Esophagus (tissue), 2 donors: Measurements from ENCODE around the gene FUBP1. TPM values are rescaled to one million over a fixed set of nuclear protein-coding genes. Genes with fewer than 3 reads are reported as not detected.
"Not testable (repeated sequence)": the region's sequence is repeated elsewhere in the genome, so short reads cannot be mapped to it uniquely, and the experiment has no call there.

Experiments
- H3K27ac ChIP-seq, 2 donors: one replicate each; pipeline ENCODE4 v1.5.1; 2013; ENCODE audit warnings: low read depth in 2 of 2, mild to moderate bottlenecking in 2 of 2, inconsistent platforms in 1 of 2, low read length in 1 of 2, moderate library complexity in 1 of 2
- H3K27me3 ChIP-seq, 2 donors: one replicate each; pipeline ENCODE4 v1.6.1; 2013; ENCODE audit warnings: low read length in 2 of 2, control low read depth in 1 of 2, mild to moderate bottlenecking in 1 of 2; ENCODE audit not compliant: insufficient read depth in 2 of 2, control insufficient read depth in 1 of 2
- H3K36me3 ChIP-seq, 2 donors: one replicate each; pipeline ENCODE4 v1.6.1; 2013; ENCODE audit warnings: low read length in 1 of 2; ENCODE audit not compliant: control insufficient read depth in 2 of 2, insufficient read depth in 2 of 2
- H3K4me1 ChIP-seq, 2 donors: one replicate each; pipeline ENCODE4 v1.6.1; 2013; ENCODE audit warnings: low read length in 1 of 2; ENCODE audit not compliant: control insufficient read depth in 2 of 2, insufficient read depth in 2 of 2
- H3K4me3 ChIP-seq, 2 donors: one replicate each; pipeline ENCODE4 v1.5.1; 2013; ENCODE audit warnings: low read length in 2 of 2, mild to moderate bottlenecking in 2 of 2, low read depth in 1 of 2, moderate library complexity in 1 of 2
- H3K9me3 ChIP-seq, 2 donors: one replicate each; pipeline ENCODE4 v1.6.1; 2013; ENCODE audit warnings: mild to moderate bottlenecking in 2 of 2, low read depth in 1 of 2, low read length in 1 of 2, moderate library complexity in 1 of 2; ENCODE audit not compliant: control insufficient read depth in 2 of 2, insufficient read depth in 1 of 2
- WGBS, 2 donors: extraction: QIAGEN DNeasy Blood & Tissue Kit; methylation state at CpG; one replicate each; pipeline ENCODE4 v1.1.7; 2013; 5-methylcytosine and 5-hydroxymethylcytosine counted together
- polyA plus RNA-seq, 2 donors: library from polyadenylated mRNA; stranded (reverse); fragments of 200-250 nt; gene quantifications; one replicate each; pipeline ENCODE4 v1.2.3, GENCODE V29; 2013
- donor health status: healthy with polysubstance abuse.
- donor health status: Bipolar disorder and iron deficiency.

FUBP1 gene
- polyA plus RNA-seq, 2 donors = 25.7 to 38.6 TPM

- Histone ChIP-seq H3K9me3 (no peaks in the 10 kb centered on the region), H3K36me3 (peaks cover 0 to 2% of the 10 kb centered on the region in 2 donors), H3K27ac (no peak overlapping the region), H3K4me3 (no peak overlapping the region), H3K4me1 (no peaks in the 10 kb centered on the region), H3K27me3 (no peaks in the 10 kb centered on the region)
These were observed 40.2 kb downstream of the FUBP1 start for GRCh38 chr1:77938651-77939050.

GRCh38 chr1:77929806-77930205 is 49.1 kb downstream of the FUBP1 start:
- 97 to 99% methylated on average over 2 of the region's 2 CpGs for WGBS, 2 donors
- Histone ChIP-seq H3K9me3 (no peaks in the 10 kb centered on the region), H3K36me3 (no peaks in the 10 kb centered on the region), H3K4me1 (no peaks in the 10 kb centered on the region), H3K27ac (no peak overlapping the region), H3K4me3 (no peak overlapping the region), H3K27me3 (no peaks in the 10 kb centered on the region)

- no peak overlapping the region for H3K4me3 ChIP-seq
- no peaks in the 10 kb centered on the region for H3K4me1 ChIP-seq
- 82 to 93% methylated on average over 4 of the region's 4 CpGs for WGBS, 2 donors
- H3K27me3 ChIP-seq = no peaks in the 10 kb centered on the region
- no peaks in the 10 kb centered on the region for H3K36me3 ChIP-seq
- no peak overlapping the region for H3K27ac ChIP-seq
- H3K9me3 ChIP-seq = no peaks in the 10 kb centered on the region
These were observed 51.5 kb downstream of the FUBP1 start for GRCh38 chr1:77927414-77927813.

GRCh38 chr1:77926561-77927357 is 52.1 kb downstream of the FUBP1 start:
- no peak overlapping the region for H3K4me3 ChIP-seq
- no peaks in the 10 kb centered on the region for H3K4me1 ChIP-seq
- 61 to 64% methylated on average over 13 of the region's 13 CpGs for whole genome bisulfite sequencing, 2 donors
- no peaks in the 10 kb centered on the region for H3K36me3 ChIP-seq
- no peaks in the 10 kb centered on the region for H3K27me3 ChIP-seq
- no peak overlapping the region for H3K27ac ChIP-seq
- H3K9me3 ChIP-seq = no peaks in the 10 kb centered on the region

- Histone ChIP-seq H3K4me3 (no peak overlapping the region), H3K27ac (no peak overlapping the region), H3K36me3 (no peaks in the 10 kb centered on the region), H3K9me3 (no peaks in the 10 kb centered on the region), H3K27me3 (no peaks in the 10 kb centered on the region), H3K4me1 (no peaks in the 10 kb centered on the region)
- 64 to 67% methylated on average over 2 of the region's 2 CpGs for WGBS, 2 donors
These were observed 52.9 kb downstream of the FUBP1 start for GRCh38 chr1:77925956-77926355.

GRCh38 chr1:77925518-77925917 is 53.4 kb downstream of the FUBP1 start:
- WGBS, 2 donors = 62 to 66% methylated on average over 1 of the region's 1 CpG
- Histone ChIP-seq H3K9me3 (no peaks in the 10 kb centered on the region), H3K27ac (no peak overlapping the region), H3K36me3 (no peaks in the 10 kb centered on the region), H3K27me3 (no peaks in the 10 kb centered on the region), H3K4me1 (no peaks in the 10 kb centered on the region), H3K4me3 (no peak overlapping the region)

- not testable (repeated sequence) for H3K27ac ChIP-seq, H3K27me3 ChIP-seq, H3K9me3 ChIP-seq, H3K36me3 ChIP-seq, H3K4me1 ChIP-seq, H3K4me3 ChIP-seq
- 88 to 90% methylated on average over 5 of the region's 5 CpGs for WGBS, 2 donors
These were observed 60.0 kb downstream of the FUBP1 start for GRCh38 chr1:77918918-77919317.

- Histone ChIP-seq H3K36me3 (no peaks in the 10 kb centered on the region), H3K4me1 (no peaks in the 10 kb centered on the region), H3K27ac (no peak overlapping the region), H3K27me3 (no peaks in the 10 kb centered on the region), H3K9me3 (no peaks in the 10 kb centered on the region), H3K4me3 (no peak overlapping the region)
- WGBS, 2 donors = 91 to 92% methylated on average over 4 of the region's 4 CpGs
These were observed 68.8 kb downstream of the FUBP1 start for GRCh38 chr1:77910116-77910515.

GRCh38 chr1:77906624-77907023 is 72.2 kb downstream of the FUBP1 start:
- Histone ChIP-seq H3K27ac (no peak overlapping the region), H3K4me3 (no peak overlapping the region), H3K9me3 (no peaks in the 10 kb centered on the region), H3K36me3 (no peaks in the 10 kb centered on the region), H3K4me1 (no peaks in the 10 kb centered on the region), H3K27me3 (no peaks in the 10 kb centered on the region)
- WGBS, 2 donors = 78 to 89% methylated on average over 1 of the region's 1 CpG

GRCh38 chr1:77906019-77906545 is 72.8 kb downstream of the FUBP1 start:
- Histone ChIP-seq H3K27ac (no peak overlapping the region), H3K27me3 (no peaks in the 10 kb centered on the region), H3K4me3 (no peak overlapping the region), H3K4me1 (no peaks in the 10 kb centered on the region), H3K36me3 (no peaks in the 10 kb centered on the region), H3K9me3 (no peaks in the 10 kb centered on the region)
- WGBS, 2 donors = 76 to 86% methylated on average over 2 of the region's 2 CpGs
